ENCODE data around the gene RALGPS1. TPM values are rescaled to one million over a fixed set of nuclear protein-coding genes. Genes with fewer than 3 reads are reported as not detected.

Gene RALGPS1, protein sequence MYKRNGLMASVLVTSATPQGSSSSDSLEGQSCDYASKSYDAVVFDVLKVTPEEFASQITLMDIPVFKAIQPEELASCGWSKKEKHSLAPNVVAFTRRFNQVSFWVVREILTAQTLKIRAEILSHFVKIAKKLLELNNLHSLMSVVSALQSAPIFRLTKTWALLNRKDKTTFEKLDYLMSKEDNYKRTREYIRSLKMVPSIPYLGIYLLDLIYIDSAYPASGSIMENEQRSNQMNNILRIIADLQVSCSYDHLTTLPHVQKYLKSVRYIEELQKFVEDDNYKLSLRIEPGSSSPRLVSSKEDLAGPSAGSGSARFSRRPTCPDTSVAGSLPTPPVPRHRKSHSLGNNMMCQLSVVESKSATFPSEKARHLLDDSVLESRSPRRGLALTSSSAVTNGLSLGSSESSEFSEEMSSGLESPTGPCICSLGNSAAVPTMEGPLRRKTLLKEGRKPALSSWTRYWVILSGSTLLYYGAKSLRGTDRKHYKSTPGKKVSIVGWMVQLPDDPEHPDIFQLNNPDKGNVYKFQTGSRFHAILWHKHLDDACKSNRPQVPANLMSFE
- polyA plus RNA-seq (ENCODE audit: insufficient read length in 4 of 4), result 10 to 100 TPM; 21.1 to 28.1 (median 24.0) TPM

DNA sequence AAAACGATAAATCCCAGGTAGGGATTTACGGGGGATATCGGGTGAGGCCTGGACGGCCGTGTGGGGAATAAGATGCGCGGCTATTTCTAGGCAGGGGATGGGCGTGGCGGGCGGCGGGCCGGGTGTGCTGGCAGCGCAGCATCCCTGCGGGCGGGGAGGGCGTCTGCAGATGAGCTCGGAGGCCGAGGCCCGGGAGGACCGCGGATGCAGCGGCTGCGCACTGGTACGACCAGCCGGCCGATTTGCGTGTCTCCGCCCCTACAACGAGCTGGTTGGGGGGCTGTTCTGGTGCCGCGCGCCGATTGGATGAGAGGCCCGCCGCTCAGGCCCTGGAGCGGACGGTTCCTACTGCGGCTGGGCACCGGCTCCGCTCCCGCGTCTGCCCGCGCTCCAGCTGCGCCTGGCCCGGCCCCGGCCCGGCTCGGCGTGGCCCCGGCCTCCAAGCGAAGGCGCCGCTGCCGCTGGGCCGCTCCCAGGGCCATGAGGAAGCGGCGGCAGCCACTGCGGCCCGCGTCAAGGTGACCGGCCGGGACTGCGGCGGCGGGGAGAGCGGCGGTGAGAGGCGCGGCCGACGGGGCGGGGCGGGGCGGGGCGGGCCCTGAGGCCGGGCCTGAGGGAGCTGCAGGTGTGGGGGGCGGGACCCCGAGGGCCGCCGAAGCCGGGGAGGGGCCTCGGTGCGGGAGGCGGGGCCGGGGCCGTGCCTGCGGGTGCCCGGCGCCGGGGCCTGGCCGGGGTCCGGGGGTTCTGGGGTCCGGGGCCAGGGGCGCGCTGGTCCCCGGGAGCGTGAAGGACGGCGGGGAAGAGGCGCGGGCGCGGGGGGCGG, at the start of gene RALGPS1:
TSS of gene RALGPS1 (plus strand) at position 325 of the 823 bp plus-strand sequence. CDS start 47,508 bp downstream, outside the sequence.
- peak; percentile 79 to 85 (median 82) for DNase-seq (ENCODE audit: low read depth in 4 of 4, low spot score in 3 of 4)

DNA sequence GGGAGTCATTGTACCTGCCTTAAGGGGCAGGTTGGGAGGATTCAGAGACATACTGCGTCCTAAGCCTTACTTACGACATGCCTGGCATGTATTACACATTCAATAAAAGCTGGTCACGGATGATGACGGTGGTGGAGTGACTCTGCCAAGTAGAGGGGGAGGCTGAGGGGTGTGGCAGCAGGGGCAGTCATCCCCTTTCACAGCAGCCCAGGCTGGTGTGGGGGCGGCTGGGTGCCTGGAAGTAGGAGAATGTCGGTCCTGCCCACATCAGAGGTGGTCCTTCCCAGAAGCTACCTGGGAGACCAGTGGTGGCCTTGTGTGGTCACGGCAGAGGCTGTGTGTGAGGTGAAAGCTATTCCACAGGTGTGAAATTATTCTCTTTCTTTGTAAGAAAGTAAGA, 45.2 kb upstream of the RALGPS1 start:
- no peak for DNase-seq (ENCODE audit: low read depth in 4 of 4, low spot score in 3 of 4)

DNA sequence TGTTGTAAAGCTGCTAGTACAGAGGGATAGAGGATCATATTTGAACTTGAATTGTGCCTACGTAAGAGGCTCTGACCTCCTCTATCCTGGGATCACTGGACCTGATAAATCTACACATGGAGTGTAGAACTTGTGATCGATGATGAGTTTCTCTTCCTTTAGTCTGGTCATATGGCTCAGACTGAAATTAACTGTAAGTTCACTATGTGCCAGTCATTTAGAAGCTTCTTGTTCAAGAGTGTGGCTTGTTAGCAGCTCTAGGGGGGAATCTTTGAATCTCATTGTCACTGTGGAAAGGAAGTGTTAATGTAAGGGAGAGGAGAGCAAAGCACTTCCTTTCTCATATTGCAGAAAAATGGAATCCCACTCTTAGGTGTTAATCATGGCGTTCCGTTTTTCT, 42.1 kb upstream of the RALGPS1 start:
- no peak for DNase-seq (ENCODE audit: low read depth in 4 of 4, low spot score in 3 of 4)

DNA sequence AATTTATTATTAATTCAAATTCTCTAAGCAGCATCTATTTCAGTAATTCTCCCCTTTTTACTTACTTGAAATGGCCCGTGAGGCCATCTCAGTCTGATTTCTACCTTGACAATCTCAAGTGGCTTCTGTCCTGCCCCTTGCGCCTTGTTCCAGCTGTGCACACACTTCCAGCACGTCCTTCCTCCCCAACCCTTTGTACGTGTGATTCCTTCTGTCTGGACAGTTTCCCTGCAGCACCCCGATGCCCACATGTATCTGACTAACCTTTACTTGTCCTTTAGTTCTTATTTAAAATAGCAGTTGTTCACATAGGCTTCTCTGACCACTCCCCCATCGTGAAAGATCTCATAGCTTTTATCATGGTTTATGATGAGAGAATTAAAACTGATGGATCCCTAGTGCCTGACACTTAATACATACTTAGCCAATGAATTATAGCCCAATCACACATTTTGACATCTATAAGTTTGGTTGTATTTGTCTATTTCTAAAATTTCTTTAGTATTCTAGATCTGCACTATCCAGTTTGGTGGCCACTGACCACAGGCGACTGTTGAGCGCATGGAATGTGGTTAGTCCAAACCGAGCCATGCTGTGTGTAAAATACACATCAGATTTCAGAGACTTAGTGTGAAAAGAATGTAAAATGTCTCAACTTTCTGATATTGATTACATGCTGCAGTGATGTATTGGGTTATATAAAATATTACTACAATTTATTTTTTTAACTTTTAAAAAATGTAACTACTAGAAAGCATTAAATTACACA, 39.9 kb upstream of the RALGPS1 start:
- no peak for DNase-seq (ENCODE audit: low read depth in 4 of 4, low spot score in 3 of 4)

DNA sequence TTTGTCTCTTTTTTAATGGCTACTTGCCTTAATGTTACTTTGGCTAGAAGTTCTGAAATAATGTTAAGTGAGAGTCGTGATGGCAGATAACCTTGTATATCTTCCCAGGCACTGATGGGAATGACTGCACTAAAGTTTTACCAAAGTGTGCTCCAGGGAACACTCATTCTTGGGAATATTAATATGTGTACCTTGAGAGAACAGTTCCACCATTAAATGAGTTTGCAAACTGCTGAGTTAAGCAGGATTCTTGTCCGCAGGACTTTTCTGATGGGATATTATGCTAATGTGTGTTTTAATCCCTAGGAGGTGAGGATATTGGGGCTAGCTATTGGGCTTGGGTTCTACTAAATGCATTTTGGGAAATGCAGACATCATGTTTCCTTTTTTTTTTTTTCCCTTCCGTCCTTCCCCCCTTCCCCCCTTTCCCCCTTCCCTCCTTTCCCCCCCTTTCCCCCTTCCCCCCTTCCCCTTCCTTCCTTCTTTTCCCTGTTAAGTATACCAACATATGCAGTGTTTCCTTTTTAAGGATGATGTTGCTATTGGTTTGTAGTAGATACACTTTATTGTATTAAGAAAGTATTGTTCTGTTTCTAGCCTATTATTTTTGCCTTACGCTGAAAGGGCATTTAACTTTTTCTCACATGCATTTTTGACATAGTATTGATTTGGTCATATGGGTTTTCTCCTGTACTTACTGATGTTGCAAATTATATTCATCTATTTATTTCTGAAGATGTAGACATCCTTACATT, 38.6 kb upstream of the RALGPS1 start:
- DNase-seq (ENCODE audit: low read depth in 4 of 4, low spot score in 3 of 4), result no peak

DNA sequence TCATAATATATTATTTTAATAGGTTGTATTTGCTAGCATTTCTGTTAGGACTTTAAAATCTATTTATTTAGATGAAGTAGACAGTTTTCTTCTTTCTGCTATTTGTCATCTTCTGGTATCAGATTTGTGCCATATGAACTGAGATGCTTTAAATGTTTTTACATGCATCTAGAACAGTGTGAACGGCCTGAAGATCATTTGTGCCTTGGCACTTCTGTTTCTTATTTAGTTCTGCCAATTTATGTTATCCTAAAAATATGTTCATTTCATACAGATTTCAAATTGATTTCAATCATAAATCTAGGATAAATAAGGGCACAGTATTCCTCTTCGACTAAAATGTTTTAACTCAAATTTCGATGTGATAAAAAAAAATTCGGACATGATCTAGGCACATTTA, 38.1 kb upstream of the RALGPS1 start:
- DNase-seq (ENCODE audit: low read depth in 4 of 4, low spot score in 3 of 4), result no peak

DNA sequence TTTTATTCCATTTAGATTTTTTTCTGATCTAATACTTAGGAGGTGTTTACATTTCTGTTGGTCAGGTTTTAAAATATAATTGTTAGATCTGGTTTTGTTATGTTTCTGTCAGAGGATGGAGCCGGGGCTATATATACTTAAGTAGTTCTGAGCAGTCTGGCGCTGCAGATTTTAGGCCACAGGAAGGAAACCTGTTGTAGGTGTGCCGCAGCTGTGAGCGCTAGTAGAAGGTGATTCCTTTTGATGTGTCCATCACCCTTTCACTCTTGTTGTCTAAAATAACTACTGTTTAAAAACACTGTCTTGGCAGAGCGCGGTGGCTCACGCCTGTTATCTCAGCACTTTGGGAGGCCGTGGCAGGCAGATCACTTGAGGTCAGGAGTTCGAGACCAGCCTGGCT, 37.2 kb upstream of the RALGPS1 start:
- DNase-seq (ENCODE audit: low read depth in 4 of 4, low spot score in 3 of 4), result no peak

DNA sequence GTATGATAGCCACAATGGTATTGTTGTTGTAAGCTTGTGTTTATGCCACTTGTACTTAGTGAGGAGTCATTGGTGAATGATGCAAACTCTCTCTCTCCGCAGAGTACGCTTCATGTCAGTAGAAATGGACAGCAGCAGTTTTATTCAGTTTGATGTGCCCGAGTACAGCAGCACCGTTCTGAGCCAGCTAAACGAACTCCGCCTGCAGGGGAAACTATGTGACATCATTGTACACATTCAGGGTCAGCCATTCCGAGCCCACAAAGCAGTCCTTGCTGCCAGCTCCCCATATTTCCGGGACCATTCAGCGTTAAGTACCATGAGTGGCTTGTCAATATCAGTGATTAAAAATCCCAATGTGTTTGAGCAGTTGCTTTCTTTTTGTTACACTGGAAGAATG, 35.3 kb upstream of the RALGPS1 start:
- no peak for DNase-seq (ENCODE audit: low read depth in 4 of 4, low spot score in 3 of 4)

DNA sequence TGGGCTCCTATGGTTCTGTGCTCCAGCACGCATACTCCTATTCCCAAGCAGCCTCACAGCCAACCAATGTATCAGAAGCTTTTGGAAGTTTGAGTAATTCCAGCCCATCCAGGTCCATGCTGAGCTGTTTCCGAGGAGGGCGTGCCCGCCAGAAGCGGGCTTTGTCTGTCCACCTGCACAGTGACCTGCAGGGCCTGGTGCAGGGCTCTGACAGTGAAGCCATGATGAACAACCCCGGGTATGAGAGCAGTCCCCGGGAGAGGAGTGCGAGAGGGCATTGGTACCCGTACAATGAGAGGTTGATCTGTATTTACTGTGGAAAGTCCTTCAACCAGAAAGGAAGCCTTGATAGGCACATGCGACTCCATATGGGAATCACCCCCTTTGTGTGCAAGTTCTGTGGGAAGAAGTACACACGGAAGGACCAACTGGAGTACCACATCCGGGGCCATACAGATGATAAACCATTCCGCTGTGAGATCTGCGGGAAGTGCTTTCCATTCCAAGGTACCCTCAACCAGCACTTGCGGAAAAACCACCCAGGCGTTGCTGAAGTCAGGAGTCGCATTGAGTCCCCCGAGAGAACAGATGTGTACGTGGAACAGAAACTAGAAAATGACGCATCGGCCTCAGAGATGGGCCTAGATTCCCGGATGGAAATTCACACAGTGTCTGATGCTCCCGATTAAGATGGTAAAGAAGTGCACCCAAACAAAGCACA, 34.2 kb upstream of the RALGPS1 start:
- no peak for DNase-seq (ENCODE audit: low read depth in 4 of 4, low spot score in 3 of 4)

DNA sequence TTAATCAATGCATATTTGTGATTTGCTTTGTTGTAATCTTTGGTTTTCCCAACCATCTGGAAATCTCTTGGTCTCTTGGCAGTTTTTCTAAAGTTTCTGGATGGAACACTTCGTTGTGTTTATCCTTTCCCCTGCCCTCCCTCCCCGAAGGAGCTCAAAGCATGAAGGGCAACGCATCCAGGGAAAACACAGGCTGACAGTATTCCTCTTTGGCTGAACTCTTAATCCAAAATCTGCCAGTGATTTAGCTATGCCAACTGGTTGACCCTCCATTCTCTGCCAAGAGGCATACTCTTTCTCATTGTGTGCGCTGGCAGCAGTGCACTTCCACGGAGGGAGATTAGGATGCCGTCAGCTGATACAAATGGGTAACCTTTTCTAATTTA, 33.6 kb upstream of the RALGPS1 start:
- no peak for DNase-seq (ENCODE audit: low read depth in 4 of 4, low spot score in 3 of 4)

DNA sequence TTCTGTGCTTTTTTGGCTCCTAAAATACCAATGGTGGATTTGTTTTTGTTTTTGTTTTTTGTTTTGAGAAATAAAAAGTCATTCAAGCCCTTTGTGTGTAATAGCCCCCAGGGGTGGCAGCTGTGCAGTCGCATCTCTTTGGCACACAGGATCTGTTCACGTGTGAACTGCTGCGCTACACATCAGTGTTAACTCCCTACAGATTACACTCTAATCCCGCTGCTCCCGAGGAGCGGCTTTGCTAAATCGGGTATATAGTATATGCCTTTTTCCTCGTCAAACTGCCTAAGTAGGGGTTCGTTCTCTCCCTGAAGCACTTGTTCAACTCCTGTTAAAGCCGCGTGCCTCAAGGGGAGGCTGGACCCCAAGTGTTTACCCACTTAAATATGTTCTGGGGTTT, 31.8 kb upstream of the RALGPS1 start:
- DNase-seq (ENCODE audit: low read depth in 4 of 4, low spot score in 3 of 4), result no peak

DNA sequence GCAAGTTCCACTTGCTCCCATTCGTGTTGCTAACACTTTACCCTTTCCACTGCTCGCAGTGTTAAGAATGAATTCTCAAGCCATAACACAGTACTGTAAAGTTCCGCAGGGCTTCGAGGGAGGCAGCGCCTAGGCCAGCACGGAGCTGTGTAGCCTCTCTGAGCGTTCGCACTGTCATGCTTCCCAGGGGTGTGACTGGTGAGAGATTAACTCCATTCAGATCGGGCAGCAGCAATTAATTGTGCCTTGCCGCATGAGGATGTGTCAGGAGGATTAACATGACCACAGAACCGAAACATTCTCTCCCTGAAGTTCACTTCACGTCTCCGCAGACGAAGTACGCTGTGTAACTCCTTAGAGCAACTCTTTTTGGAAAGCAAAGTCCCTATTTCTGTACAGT, 30.9 kb upstream of the RALGPS1 start:
- no peak for DNase-seq (ENCODE audit: low read depth in 4 of 4, low spot score in 3 of 4)

DNA sequence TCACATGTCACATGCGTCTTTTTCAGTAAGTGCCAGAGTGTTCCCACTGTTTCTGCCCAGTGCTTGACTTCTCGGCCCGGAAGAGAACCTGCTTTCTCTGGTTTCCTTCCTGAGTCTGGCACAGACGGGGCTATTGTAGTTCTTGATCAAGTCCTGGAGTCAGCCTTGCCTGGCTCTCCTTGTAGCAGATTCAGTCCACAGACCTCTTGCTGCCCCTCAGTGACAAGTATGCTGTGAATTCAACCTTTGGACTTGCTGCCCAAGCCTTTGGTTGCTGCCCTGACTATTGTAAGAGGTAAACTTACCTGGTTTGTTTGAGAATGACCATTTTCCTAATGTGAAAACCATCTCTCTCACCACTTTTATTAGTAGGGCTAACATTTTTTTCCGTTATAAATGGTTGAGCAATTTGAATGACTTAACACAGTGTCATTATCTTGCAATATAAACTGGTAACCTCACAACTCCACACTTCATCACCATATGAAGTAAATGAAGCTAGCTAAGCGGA, 29.4 kb upstream of the RALGPS1 start:
- DNase-seq (ENCODE audit: low read depth in 4 of 4, low spot score in 3 of 4), result no peak

DNA sequence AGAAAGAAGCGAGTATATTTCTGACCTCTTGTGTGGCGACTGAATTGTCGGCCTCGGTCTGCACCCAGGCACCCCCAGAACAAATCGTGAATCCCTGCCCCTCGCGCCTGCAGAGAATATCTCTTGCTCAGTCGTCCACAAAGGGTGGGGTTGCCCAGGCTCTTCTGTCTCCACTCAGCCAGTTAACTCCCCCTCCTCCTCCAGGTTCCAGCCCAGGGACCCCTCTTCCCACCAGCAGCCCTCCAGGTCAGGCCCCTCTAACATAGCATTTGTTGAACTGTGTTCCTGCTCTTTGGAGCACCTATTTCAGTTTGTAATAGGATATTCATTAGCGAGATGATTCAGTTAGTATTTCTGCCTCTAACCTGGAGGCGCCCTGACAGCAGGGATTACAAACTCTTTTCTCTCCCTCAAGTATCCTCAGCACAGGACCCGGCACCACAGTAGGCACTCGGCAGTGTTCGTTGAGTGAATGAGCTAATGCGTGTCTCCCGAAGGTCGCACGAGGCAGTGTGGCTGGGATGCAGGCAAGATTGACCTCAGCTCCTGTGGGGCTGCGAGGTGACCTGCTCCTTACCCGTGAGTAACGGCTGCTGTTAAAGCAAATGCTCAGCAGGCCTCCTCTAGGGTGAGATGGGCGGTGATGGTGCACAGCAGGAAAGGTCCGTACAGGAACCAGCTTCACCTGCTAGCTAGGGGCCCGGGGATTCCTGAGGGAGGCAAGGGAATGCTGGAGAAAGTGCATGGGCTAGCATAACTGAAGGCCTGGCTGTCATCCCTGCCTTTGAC, 28.4 kb upstream of the RALGPS1 start:
- no peak for DNase-seq (ENCODE audit: low read depth in 4 of 4, low spot score in 3 of 4)

DNA sequence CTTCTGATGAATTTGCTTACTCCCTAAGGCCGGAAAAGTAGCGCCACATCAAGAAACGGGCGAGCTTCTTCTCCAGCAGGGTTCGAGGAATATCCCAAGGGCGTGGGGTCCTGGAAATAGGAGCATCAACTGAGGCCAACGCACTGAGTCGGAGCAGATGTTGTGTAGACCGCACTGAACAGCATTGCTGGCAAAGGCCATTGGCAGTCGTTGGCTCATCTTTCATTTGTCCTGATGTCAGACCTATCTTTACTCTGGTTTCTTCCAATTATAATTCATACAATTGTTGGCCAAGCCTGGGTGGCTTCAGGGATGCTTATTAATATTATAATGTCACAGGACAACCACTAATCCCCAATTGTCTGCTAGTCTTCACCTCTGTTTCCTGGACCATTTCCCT, 27.7 kb upstream of the RALGPS1 start:
- DNase-seq (ENCODE audit: low read depth in 4 of 4, low spot score in 3 of 4), result no peak

DNA sequence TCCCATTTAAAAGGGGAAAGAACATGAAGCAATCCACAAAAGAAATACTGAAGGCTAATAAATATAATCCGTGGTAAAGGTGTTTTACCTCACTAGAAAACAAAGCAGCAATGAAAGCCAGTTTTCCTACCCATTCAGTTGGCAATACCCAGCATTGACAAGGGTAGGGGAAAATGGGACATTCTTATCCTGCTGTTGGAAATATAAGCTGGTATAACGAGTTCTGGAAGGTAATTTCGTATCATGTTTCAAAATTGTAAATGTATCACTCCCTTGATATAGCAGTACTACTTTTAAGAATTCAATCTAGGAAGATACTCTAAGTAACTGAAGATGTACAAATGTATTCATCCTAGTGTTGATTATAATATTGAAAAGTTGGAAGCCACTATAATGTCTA, 22.9 kb upstream of the RALGPS1 start:
- no peak for DNase-seq (ENCODE audit: low read depth in 4 of 4, low spot score in 3 of 4)

DNA sequence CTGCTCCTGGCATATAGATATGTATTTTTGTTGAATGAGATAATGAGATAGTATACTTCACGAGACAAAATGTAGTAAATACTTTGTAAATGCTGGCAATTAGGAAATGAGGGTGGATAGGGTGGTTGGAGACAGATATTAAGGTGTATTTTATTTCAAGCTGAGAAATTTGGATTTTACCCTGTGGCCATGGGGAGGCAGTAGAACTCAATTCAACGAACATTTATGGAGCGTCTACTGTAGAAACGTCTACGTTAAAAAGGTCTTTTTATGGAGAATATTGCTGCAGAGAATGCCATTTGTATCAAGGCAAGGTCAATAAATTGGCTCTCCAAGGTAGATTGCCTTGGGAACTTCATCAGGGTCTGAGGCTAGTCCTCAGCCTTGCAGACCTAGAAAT, 21.5 kb upstream of the RALGPS1 start:
- no peak for DNase-seq (ENCODE audit: low read depth in 4 of 4, low spot score in 3 of 4)

DNA sequence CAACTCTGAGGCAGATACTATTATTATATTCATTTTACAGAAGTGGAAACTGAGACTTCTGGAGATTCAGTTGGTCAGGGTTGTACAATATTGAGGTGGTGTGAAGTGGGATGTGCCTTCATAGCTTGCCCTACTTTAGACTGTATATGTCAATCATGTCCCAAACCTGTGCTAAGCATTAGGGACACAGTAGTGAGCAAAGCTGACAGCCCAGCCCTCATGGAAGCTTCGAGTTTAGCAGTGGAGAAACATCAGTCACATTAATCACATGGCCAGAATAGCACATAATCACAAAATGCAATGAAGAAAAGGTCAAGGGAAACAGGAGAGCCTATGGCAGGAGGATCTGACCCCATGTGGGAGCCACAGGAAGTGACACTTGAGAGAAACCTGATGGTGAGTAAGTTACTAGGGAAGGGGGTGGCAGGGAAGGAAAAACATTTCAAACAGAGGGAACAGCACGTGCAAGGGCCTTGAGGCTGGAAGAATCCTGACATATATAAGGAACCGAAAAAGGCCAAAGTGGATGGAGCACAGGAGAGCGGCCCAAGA, 20.5 kb upstream of the RALGPS1 start:
- DNase-seq (ENCODE audit: low read depth in 4 of 4, low spot score in 3 of 4), result no peak

All from right renal pelvis (tissue), 4 donors.